Mesothelial cell of epicardium (in vitro differentiated cells): ENCODE measurements around the gene EVA1A. TPM values are rescaled to one million over a fixed set of nuclear protein-coding genes. Genes with fewer than 3 reads are reported as not detected.
"Not testable (repeated sequence)": the region's sequence is repeated elsewhere in the genome, so short reads cannot be mapped to it uniquely, and the experiment has no call there.

Source experiments
- DNase-seq, 2 experiments: peaks; one replicate each; pipeline ENCODE4 v3.0.0; 2021; ENCODE audit warnings: low spot score in 2 of 2; ENCODE audit not compliant: unreplicated experiment in 2 of 2
- H3K27ac Mint-ChIP-seq: 2 replicates; pipeline ENCODE4 v1.8.0; 2021; ENCODE audit warnings: mixed read lengths
- H3K27me3 Mint-ChIP-seq: 2 replicates; pipeline ENCODE4 v1.8.0; 2021; ENCODE audit warnings: low read depth, mixed read lengths
- H3K36me3 Mint-ChIP-seq: 2 replicates; pipeline ENCODE4 v1.8.0; 2021; ENCODE audit warnings: mixed read lengths
- H3K4me1 Mint-ChIP-seq: 2 replicates; pipeline ENCODE4 v1.8.0; 2021; ENCODE audit warnings: mixed read lengths
- H3K4me3 Mint-ChIP-seq: 2 replicates; pipeline ENCODE4 v1.8.0; 2021; ENCODE audit warnings: mild to moderate bottlenecking, moderate library complexity, mixed read lengths
- H3K9me3 Mint-ChIP-seq: 2 replicates; pipeline ENCODE4 v1.8.0; 2021; ENCODE audit warnings: mixed read lengths
- CTCF ChIP-seq: fragments of 200-600 bp; sonication (generic); IDR thresholded peaks from one replicate; pipeline ENCODE4 v1.5.0; 2021; ENCODE audit warnings: antibody characterized with exemption; ENCODE audit not compliant: unreplicated experiment
- total RNA-seq: library from RNA; stranded (reverse); gene quantifications from 3 replicates; pipeline ENCODE4 v1.2.1, GENCODE V29; 2021

EVA1A gene
- total RNA-seq, 1 donor from 2014 or later, result 11.5 TPM

- Mint-ChIP-seq H3K9me3 (no peaks in the 10 kb centered on the region), H3K4me3 (no peak overlapping the region), H3K36me3 (peaks cover 14% of the 10 kb centered on the region), H3K27me3 (peaks cover 5% of the 10 kb centered on the region), H3K4me1 (peaks cover 8% of the 10 kb centered on the region), H3K27ac (no peak overlapping the region)
- DNase-seq, result no peak
- no peak for TF ChIP-seq CTCF
Measured at GRCh38 chr2:75494137-75494769, 66.5 kb downstream of the EVA1A start.

GRCh38 chr2:75493230-75493629 is 67.5 kb downstream of the EVA1A start:
- Mint-ChIP-seq H3K4me3 (no peak overlapping the region), H3K9me3 (peaks cover 2% of the 10 kb centered on the region), H3K36me3 (peaks cover 14% of the 10 kb centered on the region), H3K4me1 (peaks cover 4% of the 10 kb centered on the region), H3K27me3 (peaks cover 5% of the 10 kb centered on the region), H3K27ac (no peak overlapping the region)
- no peak for DNase-seq
- TF ChIP-seq CTCF, result no peak

GRCh38 chr2:75491129-75491753 is 69.5 kb downstream of the EVA1A start:
- Mint-ChIP-seq H3K4me1 (peaks cover 4% of the 10 kb centered on the region), H3K27me3 (peaks cover 7% of the 10 kb centered on the region), H3K9me3 (peaks cover 12% of the 10 kb centered on the region), H3K27ac (no peak overlapping the region), H3K4me3 (no peak overlapping the region), H3K36me3 (peaks cover 11% of the 10 kb centered on the region)
- no peak for DNase-seq
- TF ChIP-seq CTCF, result no peak

- TF ChIP-seq CTCF, result no peak
- DNase-seq, result no peak
- Mint-ChIP-seq H3K36me3 (peaks cover 9% of the 10 kb centered on the region), H3K27ac (no peak overlapping the region), H3K9me3 (peaks cover 12% of the 10 kb centered on the region), H3K27me3 (peaks cover 7% of the 10 kb centered on the region), H3K4me3 (no peak overlapping the region), H3K4me1 (peaks cover 4% of the 10 kb centered on the region)
Measured at GRCh38 chr2:75489721-75490120, 71.0 kb downstream of the EVA1A start.

GRCh38 chr2:75488157-75488556 is 72.6 kb downstream of the EVA1A start:
- H3K4me3 Mint-ChIP-seq, result no peak overlapping the region
- peaks cover 5% of the 10 kb centered on the region for H3K36me3 Mint-ChIP-seq
- no peak for DNase-seq
- no peak for TF ChIP-seq CTCF
- peaks cover 12% of the 10 kb centered on the region for H3K9me3 Mint-ChIP-seq
- H3K27ac Mint-ChIP-seq, result no peak overlapping the region
- H3K4me1 Mint-ChIP-seq, result peaks cover 4% of the 10 kb centered on the region
- H3K27me3 Mint-ChIP-seq, result peaks cover 11% of the 10 kb centered on the region

- not testable (repeated sequence) for DNase-seq, H3K27ac Mint-ChIP-seq, H3K4me1 Mint-ChIP-seq, H3K4me3 Mint-ChIP-seq, H3K36me3 Mint-ChIP-seq
- peaks cover 19% of the 10 kb centered on the region for H3K27me3 Mint-ChIP-seq
- H3K9me3 Mint-ChIP-seq, result peaks cover 12% of the 10 kb centered on the region
Measured at GRCh38 chr2:75486735-75487134, 74.0 kb downstream of the EVA1A start.
